Activated naive CD8-positive, alpha-beta T cell treated with anti-CD3 and anti-CD28 coated beads, Interleukin-2, amount 50 U/mL, for 24 hours (primary cell): ENCODE results near the gene LPIN2.
"Not testable (repeated sequence)": the region's sequence is repeated elsewhere in the genome, so short reads cannot be mapped to it uniquely, and the experiment has no call there.

ENCODE experiments used
- ATAC-seq: fragments of 150-1000 bp; cut with Tn5 transposase; one replicate; pipeline ENCODE4 v1.10.0; 2021
- DNase-seq: peaks from one replicate; pipeline ENCODE4 v3.0.0; 2021
- H3K27ac Mint-ChIP-seq: one replicate; pipeline ENCODE4 v1.8.0; 2021; ENCODE audit warnings: mild to moderate bottlenecking, mixed read lengths
- H3K27me3 Mint-ChIP-seq: one replicate; pipeline ENCODE4 v1.8.0; 2021; ENCODE audit warnings: mixed read lengths
- H3K36me3 Mint-ChIP-seq: one replicate; pipeline ENCODE4 v1.8.0; 2021; ENCODE audit warnings: low read depth, mixed read lengths
- H3K4me1 Mint-ChIP-seq: one replicate; pipeline ENCODE4 v1.8.0; 2021; ENCODE audit warnings: mixed read lengths
- H3K4me3 Mint-ChIP-seq: one replicate; pipeline ENCODE4 v1.8.0; 2021; ENCODE audit warnings: mild to moderate bottlenecking, moderate library complexity, mixed read lengths
- H3K9me3 Mint-ChIP-seq: one replicate; pipeline ENCODE4 v1.8.0; 2021; ENCODE audit warnings: mixed read lengths

Gene LPIN2

GRCh38 chr18:3029215-3029952 lies 16.4 kb upstream of the LPIN2 start:
- Mint-ChIP-seq H3K27me3 (no peaks in the 10 kb centered on the region), H3K27ac (no peak overlapping the region), H3K9me3 (no peaks in the 10 kb centered on the region), H3K4me3 (no peak overlapping the region), H3K4me1 (peaks cover 2% of the 10 kb centered on the region), H3K36me3 (no peaks in the 10 kb centered on the region)
- ATAC-seq (no peak), DNase-seq (no peak)

GRCh38 chr18:3028115-3028514 lies 15.2 kb upstream of the LPIN2 start:
- not testable (repeated sequence) for H3K9me3 Mint-ChIP-seq, H3K4me3 Mint-ChIP-seq, DNase-seq, H3K27me3 Mint-ChIP-seq, ATAC-seq, H3K4me1 Mint-ChIP-seq, H3K36me3 Mint-ChIP-seq, H3K27ac Mint-ChIP-seq

GRCh38 chr18:3027370-3027891 lies 14.5 kb upstream of the LPIN2 start:
- Mint-ChIP-seq H3K27me3 (no peaks in the 10 kb centered on the region), H3K36me3 (no peaks in the 10 kb centered on the region), H3K9me3 (no peaks in the 10 kb centered on the region), H3K4me1 (peaks cover 2% of the 10 kb centered on the region), H3K27ac (no peak overlapping the region), H3K4me3 (no peak overlapping the region)
- ATAC-seq (no peak), DNase-seq (no peak)

- Mint-ChIP-seq H3K4me3 (no peak overlapping the region), H3K36me3 (no peaks in the 10 kb centered on the region), H3K27ac (no peak overlapping the region), H3K9me3 (no peaks in the 10 kb centered on the region), H3K27me3 (no peaks in the 10 kb centered on the region), H3K4me1 (no peaks in the 10 kb centered on the region)
- no peak for ATAC-seq
- no peak for DNase-seq
These were observed 12.6 kb upstream of the LPIN2 start for GRCh38 chr18:3025544-3025943.

GRCh38 chr18:3023603-3024002 lies 10.7 kb upstream of the LPIN2 start:
- not testable (repeated sequence) for H3K4me3 Mint-ChIP-seq, DNase-seq, H3K36me3 Mint-ChIP-seq, ATAC-seq, H3K27me3 Mint-ChIP-seq, H3K27ac Mint-ChIP-seq, H3K4me1 Mint-ChIP-seq, H3K9me3 Mint-ChIP-seq

GRCh38 chr18:3016585-3017297 lies 3.8 kb upstream of the LPIN2 start:
- ATAC-seq (no peak), DNase-seq (no peak)
- no peak overlapping the region for H3K27ac Mint-ChIP-seq
- peaks cover 39% of the 10 kb centered on the region for H3K4me1 Mint-ChIP-seq
- H3K4me3 Mint-ChIP-seq, result no peak overlapping the region
- H3K36me3 Mint-ChIP-seq, result peaks cover 6% of the 10 kb centered on the region
- H3K27me3 Mint-ChIP-seq, result no peaks in the 10 kb centered on the region
- H3K9me3 Mint-ChIP-seq, result no peaks in the 10 kb centered on the region

- H3K27me3 Mint-ChIP-seq, result no peaks in the 10 kb centered on the region
- H3K36me3 Mint-ChIP-seq, result peaks cover 14% of the 10 kb centered on the region
- DNase-seq (no peak), ATAC-seq (no peak)
- H3K27ac Mint-ChIP-seq, result peak overlapping the region; percentile 57
- peaks cover 48% of the 10 kb centered on the region for H3K4me1 Mint-ChIP-seq
- H3K9me3 Mint-ChIP-seq, result no peaks in the 10 kb centered on the region
- H3K4me3 Mint-ChIP-seq, result peak overlapping the region; percentile 13
These were observed 2.9 kb upstream of the LPIN2 start for GRCh38 chr18:3015851-3016250.

GRCh38 chr18:3015204-3015592 lies 2.3 kb upstream of the LPIN2 start:
- Mint-ChIP-seq H3K36me3 (peaks cover 20% of the 10 kb centered on the region), H3K4me3 (peak overlapping the region; percentile 19), H3K27me3 (no peaks in the 10 kb centered on the region), H3K27ac (peak overlapping the region; percentile 57), H3K9me3 (no peaks in the 10 kb centered on the region), H3K4me1 (peaks cover 52% of the 10 kb centered on the region)
- ATAC-seq (no peak), DNase-seq (no peak)

GRCh38 chr18:3014503-3015203 lies 1.7 kb upstream of the LPIN2 start:
- ATAC-seq (no peak), DNase-seq (no peak)
- Mint-ChIP-seq H3K27me3 (no peaks in the 10 kb centered on the region), H3K27ac (peak overlapping the region; percentile 57), H3K4me3 (peak overlapping the region; percentile 19), H3K9me3 (no peaks in the 10 kb centered on the region), H3K4me1 (peaks cover 55% of the 10 kb centered on the region), H3K36me3 (peaks cover 25% of the 10 kb centered on the region)

- peak overlapping the region; percentile 95 for H3K4me3 Mint-ChIP-seq
- peak; percentile 46 for DNase-seq
- H3K36me3 Mint-ChIP-seq, result peaks cover 38% of the 10 kb centered on the region
- ATAC-seq, result no peak
- H3K27ac Mint-ChIP-seq, result peak overlapping the region; percentile 89
- peaks cover 60% of the 10 kb centered on the region for H3K4me1 Mint-ChIP-seq
- H3K27me3 Mint-ChIP-seq, result no peaks in the 10 kb centered on the region
- no peaks in the 10 kb centered on the region for H3K9me3 Mint-ChIP-seq
These were observed 564 bp downstream of the LPIN2 start for GRCh38 chr18:3012136-3013023.

- Mint-ChIP-seq H3K4me3 (no peak overlapping the region), H3K27me3 (no peaks in the 10 kb centered on the region), H3K9me3 (no peaks in the 10 kb centered on the region), H3K36me3 (peaks cover 48% of the 10 kb centered on the region), H3K27ac (peak overlapping the region; percentile 32), H3K4me1 (peaks cover 40% of the 10 kb centered on the region)
- no peak for DNase-seq
- no peak for ATAC-seq
These were observed 2.9 kb downstream of the LPIN2 start for GRCh38 chr18:3010086-3010485.

- H3K27me3 Mint-ChIP-seq, result no peaks in the 10 kb centered on the region
- H3K4me1 Mint-ChIP-seq, result peaks cover 43% of the 10 kb centered on the region
- H3K4me3 Mint-ChIP-seq, result no peak overlapping the region
- DNase-seq, result no peak
- peaks cover 64% of the 10 kb centered on the region for H3K36me3 Mint-ChIP-seq
- peak overlapping the region; percentile 5 for H3K27ac Mint-ChIP-seq
- ATAC-seq, result no peak
- no peaks in the 10 kb centered on the region for H3K9me3 Mint-ChIP-seq
These were observed 4.4 kb downstream of the LPIN2 start for GRCh38 chr18:3008541-3008940.

- H3K27me3 Mint-ChIP-seq, result no peaks in the 10 kb centered on the region
- peaks cover 45% of the 10 kb centered on the region for H3K4me1 Mint-ChIP-seq
- DNase-seq (no peak), ATAC-seq (no peak)
- no peak overlapping the region for H3K27ac Mint-ChIP-seq
- no peak overlapping the region for H3K4me3 Mint-ChIP-seq
- H3K36me3 Mint-ChIP-seq, result peaks cover 72% of the 10 kb centered on the region
- no peaks in the 10 kb centered on the region for H3K9me3 Mint-ChIP-seq
These were observed 5.5 kb downstream of the LPIN2 start for GRCh38 chr18:3007491-3007890.

GRCh38 chr18:3005462-3005861 lies 7.5 kb downstream of the LPIN2 start:
- H3K4me3 Mint-ChIP-seq, result no peak overlapping the region
- peaks cover 29% of the 10 kb centered on the region for H3K4me1 Mint-ChIP-seq
- no peak overlapping the region for H3K27ac Mint-ChIP-seq
- peaks cover 70% of the 10 kb centered on the region for H3K36me3 Mint-ChIP-seq
- no peak for DNase-seq
- no peak for ATAC-seq
- peaks cover 6% of the 10 kb centered on the region for H3K9me3 Mint-ChIP-seq
- no peaks in the 10 kb centered on the region for H3K27me3 Mint-ChIP-seq
